Thymus (tissue), 11 donors: Measurements from ENCODE around the gene SEMA7A. TPM values are rescaled to one million over a fixed set of nuclear protein-coding genes. Genes with fewer than 3 reads are reported as not detected.

Experiments used
- DNase-seq, 9 donors: peaks; one replicate each; pipeline ENCODE4 v3.0.0-alpha.2; 2013; ENCODE audit warnings: low spot score in 9 of 9, low read depth in 6 of 9, missing footprints in 1 of 9
- H3K27ac ChIP-seq, 2 donors: one replicate each; pipeline ENCODE4 v1.5.1; 2013; ENCODE audit warnings: control low read depth in 1 of 2, low read depth in 1 of 2, low read length in 1 of 2, mild to moderate bottlenecking in 1 of 2, moderate library complexity in 1 of 2
- H3K27me3 ChIP-seq, 2 donors: one replicate each; pipeline ENCODE4 v1.5.1; 2013; ENCODE audit warnings: low read length in 1 of 2; ENCODE audit not compliant: control insufficient read depth in 2 of 2, insufficient read depth in 1 of 2
- H3K36me3 ChIP-seq, 2 donors: one replicate each; pipeline ENCODE4 v1.5.1; 2013; ENCODE audit warnings: low read length in 1 of 2, mild to moderate bottlenecking in 1 of 2, moderate library complexity in 1 of 2; ENCODE audit not compliant: control insufficient read depth in 2 of 2, insufficient read depth in 2 of 2
- H3K4me1 ChIP-seq, 2 donors: one replicate each; pipeline ENCODE4 v1.5.1; 2013; ENCODE audit warnings: low read length in 2 of 2; ENCODE audit not compliant: control insufficient read depth in 2 of 2, insufficient read depth in 2 of 2
- H3K4me3 ChIP-seq, 2 donors: one replicate each; pipeline ENCODE4 v1.5.1; 2013; ENCODE audit warnings: low read length in 2 of 2, control low read depth in 1 of 2, mild to moderate bottlenecking in 1 of 2
- H3K9me3 ChIP-seq, 2 donors: one replicate each; pipeline ENCODE4 v1.5.1; 2013; ENCODE audit warnings: low read length in 1 of 2, mild to moderate bottlenecking in 1 of 2; ENCODE audit not compliant: control insufficient read depth in 2 of 2, insufficient read depth in 1 of 2
- WGBS: extraction: QIAGEN DNeasy Blood & Tissue Kit; methylation state at CpG from one replicate; pipeline ENCODE4 v1.1.7; 2013; 5-methylcytosine and 5-hydroxymethylcytosine counted together
- polyA plus RNA-seq: library from polyadenylated mRNA; stranded (reverse); fragments of 200-250 nt; gene quantifications from one replicate; pipeline ENCODE4 v1.2.3, GENCODE V29; 2013
- total RNA-seq: library from RNA; stranded (reverse); fragments of 120-200 nt; gene quantifications from one replicate; pipeline ENCODE4 v1.2.4, GENCODE V29; 2013
- donor health status: healthy.

SEMA7A gene
- total and polyA plus RNA-seq, 2 donors: 12.3 to 22.0 TPM

- H3K4me3 ChIP-seq: no peak overlapping the region
- peaks cover 0 to 1% of the 10 kb centered on the region in 2 donors for H3K27me3 ChIP-seq
- WGBS: 95% methylated on average over 9 of the region's 9 CpGs
- peaks cover 4 to 54% of the 10 kb centered on the region in 2 donors for H3K36me3 ChIP-seq
- peaks cover 49 to 99% of the 10 kb centered on the region in 2 donors for H3K4me1 ChIP-seq
- peaks cover 0 to 8% of the 10 kb centered on the region in 2 donors for H3K9me3 ChIP-seq
- peak overlapping the region in 1 of 2 donors; percentile 8 for H3K27ac ChIP-seq
- DNase-seq: no peak
These were observed 5.9 kb downstream of the SEMA7A start for GRCh38 chr15:74427607-74428441.

- peaks cover 0 to 7% of the 10 kb centered on the region in 2 donors for H3K9me3 ChIP-seq
- no peaks in the 10 kb centered on the region for H3K27me3 ChIP-seq
- peaks cover 51 to 99% of the 10 kb centered on the region in 2 donors for H3K4me1 ChIP-seq
- H3K27ac ChIP-seq: no peak overlapping the region
- DNase-seq: no peak
- H3K4me3 ChIP-seq: no peak overlapping the region
- 93% methylated on average over 10 of the region's 10 CpGs for WGBS
- H3K36me3 ChIP-seq: peaks cover 4 to 62% of the 10 kb centered on the region in 2 donors
These were observed 7.1 kb downstream of the SEMA7A start for GRCh38 chr15:74426404-74427281.

- peaks cover 49 to 99% of the 10 kb centered on the region in 2 donors for H3K4me1 ChIP-seq
- H3K4me3 ChIP-seq: no peak overlapping the region
- H3K27ac ChIP-seq: peak overlapping the region in 1 of 2 donors; percentile 73
- peaks cover 4 to 66% of the 10 kb centered on the region in 2 donors for H3K36me3 ChIP-seq
- peaks cover 0 to 5% of the 10 kb centered on the region in 2 donors for H3K9me3 ChIP-seq
- WGBS: 85% methylated on average over 7 of the region's 7 CpGs
- no peaks in the 10 kb centered on the region for H3K27me3 ChIP-seq
- DNase-seq: peak in 1 of 9 donors; percentile 35
These were observed 8.1 kb downstream of the SEMA7A start for GRCh38 chr15:74425630-74426029.

- DNase-seq: no peak
- H3K27me3 ChIP-seq: no peaks in the 10 kb centered on the region
- 97% methylated on average over 8 of the region's 8 CpGs for WGBS
- peaks cover 0 to 5% of the 10 kb centered on the region in 2 donors for H3K9me3 ChIP-seq
- H3K4me3 ChIP-seq: no peak overlapping the region
- peaks cover 44 to 99% of the 10 kb centered on the region in 2 donors for H3K4me1 ChIP-seq
- H3K36me3 ChIP-seq: peaks cover 4 to 68% of the 10 kb centered on the region in 2 donors
- peak overlapping the region in 1 of 2 donors; percentile 73 for H3K27ac ChIP-seq
These were observed 8.7 kb downstream of the SEMA7A start for GRCh38 chr15:74424901-74425528.

- Histone ChIP-seq H3K4me1 (peaks cover 40 to 99% of the 10 kb centered on the region in 2 donors), H3K9me3 (peaks cover 0 to 14% of the 10 kb centered on the region in 2 donors), H3K27ac (peak overlapping the region in 1 of 2 donors; percentile 73), H3K4me3 (no peak overlapping the region), H3K36me3 (peaks cover 6 to 69% of the 10 kb centered on the region in 2 donors), H3K27me3 (no peaks in the 10 kb centered on the region)
- WGBS: 92% methylated on average over 10 of the region's 10 CpGs
- DNase-seq: peak in 1 of 9 donors; percentile 28
These were observed 10.1 kb downstream of the SEMA7A start for GRCh38 chr15:74423431-74424257.

GRCh38 chr15:74422652-74423430 lies 10.9 kb downstream of the SEMA7A start:
- Histone ChIP-seq H3K4me3 (no peak overlapping the region), H3K27ac (peak overlapping the region in 1 of 2 donors; percentile 32), H3K4me1 (peaks cover 45 to 99% of the 10 kb centered on the region in 2 donors), H3K27me3 (no peaks in the 10 kb centered on the region), H3K36me3 (peaks cover 10 to 69% of the 10 kb centered on the region in 2 donors), H3K9me3 (peaks cover 0 to 14% of the 10 kb centered on the region in 2 donors)
- no peak for DNase-seq
- WGBS: 95% methylated on average over 14 of the region's 14 CpGs

- Histone ChIP-seq H3K36me3 (peaks cover 16 to 70% of the 10 kb centered on the region in 2 donors), H3K4me1 (peaks cover 51 to 100% of the 10 kb centered on the region in 2 donors), H3K4me3 (no peak overlapping the region), H3K27ac (peak overlapping the region in 1 of 2 donors; percentile 32), H3K27me3 (no peaks in the 10 kb centered on the region), H3K9me3 (peaks cover 0 to 10% of the 10 kb centered on the region in 2 donors)
- 97% methylated on average over 9 of the region's 9 CpGs for WGBS
- no peak for DNase-seq
These were observed 11.5 kb downstream of the SEMA7A start for GRCh38 chr15:74422265-74422651.
